ENCODE results near the gene MYOF. TPM values are rescaled to one million over a fixed set of nuclear protein-coding genes. Genes with fewer than 3 reads are reported as not detected.
A peak's percentile ranks its signal among the peaks of the same experiment; 100 is the strongest.

The MYOF gene
- total and polyA plus RNA-seq, 3 donors from 2014 or later: 9.4 to 21.4 (median 12.3) TPM

DNA sequence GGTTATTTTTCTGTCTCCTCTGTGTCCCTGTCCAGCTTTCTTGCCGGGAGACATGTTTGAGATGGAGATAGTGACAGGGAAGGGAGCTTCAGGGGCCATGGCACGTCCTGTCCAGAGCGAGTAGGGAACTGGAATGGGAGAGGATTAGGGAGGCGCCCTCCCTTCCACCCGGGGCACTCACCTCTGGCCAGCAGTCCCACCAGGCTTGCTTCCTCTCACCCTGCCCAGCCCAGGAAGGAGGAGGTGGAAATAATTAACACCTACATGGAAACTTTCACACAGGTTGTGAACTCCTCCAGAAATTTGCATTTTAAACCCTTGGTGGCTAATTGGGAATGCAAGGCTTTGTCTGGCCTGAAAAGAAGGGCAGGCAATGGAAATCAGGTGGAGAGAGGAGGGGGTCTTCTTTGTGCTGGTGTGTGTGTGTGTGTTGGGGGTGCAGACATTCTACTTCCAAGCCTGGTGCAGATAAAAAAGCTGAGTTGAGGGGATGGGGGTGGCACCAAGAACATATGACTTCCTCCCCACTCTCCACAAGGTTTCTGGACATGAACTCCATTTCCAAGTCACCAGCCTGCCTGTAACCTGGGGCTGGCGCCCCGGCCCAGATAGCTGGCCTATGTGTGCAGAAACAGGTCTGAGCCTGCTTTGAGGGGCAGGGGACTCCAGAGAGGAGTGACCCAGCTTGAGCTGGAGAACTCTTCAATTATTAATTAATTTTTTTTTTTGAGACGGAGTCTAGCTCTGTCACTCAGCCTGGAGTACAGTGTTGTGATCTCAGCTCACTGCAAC, 209.1 kb downstream of the MYOF start:
- intact Hi-C loops (cut with DNase I; ENCODE audit: low total_unique reads): no loop called here
- WGBS, 2 donors: 66 to 79% methylated on average over 7 to 8 of the region's 8 CpGs
- no peaks in the 10 kb centered on the region for H3K36me3 ChIP-seq (ENCODE audit: low read depth, missing control alignments)

DNA sequence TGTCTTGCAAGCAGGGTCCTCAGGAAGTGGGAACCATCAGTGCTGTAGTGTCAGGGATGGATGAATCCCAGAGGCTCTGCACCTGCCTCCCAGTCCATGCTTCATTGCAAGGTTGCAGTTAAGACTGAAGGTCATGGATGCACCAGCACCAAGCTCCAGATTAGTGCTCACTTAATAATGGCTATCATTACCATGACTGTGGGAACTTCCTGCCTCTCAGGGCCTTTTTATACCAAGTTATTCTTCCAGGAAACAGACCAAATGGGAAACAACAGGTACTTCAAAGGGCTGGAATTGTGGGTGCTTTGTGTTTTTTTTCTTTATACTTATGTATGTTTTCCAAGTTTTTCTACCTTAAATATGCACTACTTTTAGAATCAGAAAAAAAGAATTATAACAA, 210.8 kb downstream of the MYOF start:
- TF ChIP-seq, protein P1, sequence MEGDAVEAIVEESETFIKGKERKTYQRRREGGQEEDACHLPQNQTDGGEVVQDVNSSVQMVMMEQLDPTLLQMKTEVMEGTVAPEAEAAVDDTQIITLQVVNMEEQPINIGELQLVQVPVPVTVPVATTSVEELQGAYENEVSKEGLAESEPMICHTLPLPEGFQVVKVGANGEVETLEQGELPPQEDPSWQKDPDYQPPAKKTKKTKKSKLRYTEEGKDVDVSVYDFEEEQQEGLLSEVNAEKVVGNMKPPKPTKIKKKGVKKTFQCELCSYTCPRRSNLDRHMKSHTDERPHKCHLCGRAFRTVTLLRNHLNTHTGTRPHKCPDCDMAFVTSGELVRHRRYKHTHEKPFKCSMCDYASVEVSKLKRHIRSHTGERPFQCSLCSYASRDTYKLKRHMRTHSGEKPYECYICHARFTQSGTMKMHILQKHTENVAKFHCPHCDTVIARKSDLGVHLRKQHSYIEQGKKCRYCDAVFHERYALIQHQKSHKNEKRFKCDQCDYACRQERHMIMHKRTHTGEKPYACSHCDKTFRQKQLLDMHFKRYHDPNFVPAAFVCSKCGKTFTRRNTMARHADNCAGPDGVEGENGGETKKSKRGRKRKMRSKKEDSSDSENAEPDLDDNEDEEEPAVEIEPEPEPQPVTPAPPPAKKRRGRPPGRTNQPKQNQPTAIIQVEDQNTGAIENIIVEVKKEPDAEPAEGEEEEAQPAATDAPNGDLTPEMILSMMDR (IDR thresholded peaks at IDR 0.05): no peak
- TF ChIP-seq POLR2A (IDR thresholded peaks at IDR 0.05): no peak

More for the DNA sequence above, 209.1 kb downstream of the MYOF start:
- no peak for DNase-seq
- H3K27me3 ChIP-seq: no peaks in the 10 kb centered on the region
- H3K9me3 ChIP-seq: no peaks in the 10 kb centered on the region
- no peak overlapping the region for H3K4me3 ChIP-seq
- no peaks in the 10 kb centered on the region for H3K4me1 ChIP-seq
- TF ChIP-seq, protein P1 (IDR thresholded peaks at IDR 0.05): no peak
- no peak for TF ChIP-seq POLR2A (IDR thresholded peaks at IDR 0.05)
- no peak overlapping the region for H3K27ac ChIP-seq

DNA sequence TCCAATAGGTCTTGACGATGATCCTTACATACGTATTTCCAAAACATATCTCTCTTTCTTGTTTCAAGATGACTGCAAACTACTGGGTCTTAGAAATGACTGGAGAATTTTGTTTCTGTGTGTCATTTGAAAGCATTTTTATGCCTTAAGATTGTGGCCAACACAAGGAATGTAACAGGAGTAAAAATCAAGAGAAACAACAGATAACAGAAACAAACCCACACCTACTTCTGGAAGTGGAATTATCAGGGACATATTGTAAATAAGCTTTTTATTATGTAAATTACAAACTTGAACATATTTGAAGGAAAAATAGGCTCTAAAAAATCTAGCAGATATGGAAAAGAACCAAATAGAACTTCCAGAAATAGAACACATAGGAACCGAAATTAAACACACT, 212.9 kb downstream of the MYOF start:
- Histone ChIP-seq H3K4me1 (no peaks in the 10 kb centered on the region), H3K27ac (no peak overlapping the region), H3K4me3 (no peak overlapping the region), H3K36me3 (ENCODE audit: low read depth, missing control alignments) (no peaks in the 10 kb centered on the region), H3K9me3 (no peaks in the 10 kb centered on the region), H3K27me3 (no peaks in the 10 kb centered on the region)
- TF ChIP-seq POLR2A (IDR thresholded peaks at IDR 0.05): no peak
- TF ChIP-seq, protein P1 (IDR thresholded peaks at IDR 0.05): no peak
- intact Hi-C loops (cut with DNase I; ENCODE audit: low total_unique reads): no loop called here
- 93 to 96% methylated on average over 3 of the region's 3 CpGs for WGBS, 2 donors
- DNase-seq: no peak

More for the DNA sequence above, 210.8 kb downstream of the MYOF start:
- intact Hi-C loops (cut with DNase I; ENCODE audit: low total_unique reads): no loop called here
- Histone ChIP-seq H3K27ac (no peak overlapping the region), H3K27me3 (no peaks in the 10 kb centered on the region), H3K4me3 (no peak overlapping the region), H3K9me3 (no peaks in the 10 kb centered on the region), H3K4me1 (no peaks in the 10 kb centered on the region), H3K36me3 (ENCODE audit: low read depth, missing control alignments) (no peaks in the 10 kb centered on the region)
- no peak for DNase-seq

DNA sequence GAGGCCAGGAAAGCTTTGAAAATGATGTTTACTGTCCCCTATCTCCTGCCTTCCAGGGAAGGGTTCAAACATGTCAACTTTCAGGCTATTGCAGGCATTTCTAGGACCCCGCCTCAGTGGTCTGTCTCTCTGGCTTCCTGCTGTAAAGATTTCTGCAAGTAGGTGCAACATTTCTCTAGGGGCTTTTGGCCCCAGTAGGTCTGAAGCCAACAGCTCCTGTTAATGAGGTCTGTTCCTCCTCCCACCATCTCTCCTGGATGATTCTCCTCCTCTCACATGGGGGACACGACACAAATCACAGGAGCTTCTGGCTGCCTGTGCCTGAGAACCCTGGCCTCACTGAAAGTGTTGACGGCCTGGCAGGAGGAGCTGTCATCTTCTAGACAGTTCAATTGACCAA, 214.1 kb downstream of the MYOF start:
- no peak for TF ChIP-seq POLR2A (IDR thresholded peaks at IDR 0.05)
- TF ChIP-seq, protein P1 (IDR thresholded peaks at IDR 0.05): no peak
- no peak for DNase-seq
- no peak overlapping the region for H3K27ac ChIP-seq
- H3K4me1 ChIP-seq: no peaks in the 10 kb centered on the region
- no peaks in the 10 kb centered on the region for H3K27me3 ChIP-seq
- H3K36me3 ChIP-seq (ENCODE audit: low read depth, missing control alignments): no peaks in the 10 kb centered on the region
- H3K9me3 ChIP-seq: no peaks in the 10 kb centered on the region
- 65 to 92% methylated on average over 3 of the region's 3 CpGs for WGBS, 2 donors
- intact Hi-C loops (cut with DNase I; ENCODE audit: low total_unique reads): no loop called here
- H3K4me3 ChIP-seq: no peak overlapping the region

DNA sequence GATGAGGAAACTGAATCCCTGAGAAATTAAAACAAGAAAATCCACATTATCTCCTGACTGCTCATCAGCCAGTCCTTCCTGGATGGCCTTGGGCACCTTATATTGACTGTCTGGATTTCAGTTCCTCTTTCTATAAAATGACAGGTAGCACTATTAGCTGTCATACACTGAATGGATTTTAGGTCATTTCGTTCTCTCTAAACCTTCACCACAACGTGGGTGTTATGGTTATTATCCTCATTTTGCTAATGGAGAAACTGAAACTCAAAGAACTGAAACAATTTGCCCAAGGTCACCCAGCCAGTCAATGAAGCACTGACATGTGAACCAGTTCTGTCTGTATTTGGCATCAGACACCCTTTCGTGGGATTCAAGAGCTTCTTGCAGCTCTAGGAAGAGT, 214.6 kb downstream of the MYOF start:
- Histone ChIP-seq H3K9me3 (no peaks in the 10 kb centered on the region), H3K4me1 (no peaks in the 10 kb centered on the region), H3K4me3 (no peak overlapping the region), H3K27ac (no peak overlapping the region), H3K36me3 (ENCODE audit: low read depth, missing control alignments) (no peaks in the 10 kb centered on the region), H3K27me3 (no peaks in the 10 kb centered on the region)
- TF ChIP-seq, protein P1 (IDR thresholded peaks at IDR 0.05): no peak
- TF ChIP-seq POLR2A (IDR thresholded peaks at IDR 0.05): no peak
- intact Hi-C loops (cut with DNase I; ENCODE audit: low total_unique reads): no loop called here
- DNase-seq: peak; percentile 30
- WGBS, 2 donors: 41 to 48% methylated on average over 3 of the region's 3 CpGs
